Stomach smooth muscle (tissue), 2 donors: ENCODE measurements around the gene TBX10.
"Not testable (repeated sequence)": the region's sequence is repeated elsewhere in the genome, so short reads cannot be mapped to it uniquely, and the experiment has no call there.

ENCODE experiments used
- H3K27ac ChIP-seq: one replicate; pipeline ENCODE4 v1.7.0; 2013; ENCODE audit warnings: mild to moderate bottlenecking, low read length, inconsistent platforms
- H3K27me3 ChIP-seq, 2 donors: one replicate each; pipeline ENCODE4 v1.7.0; 2013; ENCODE audit warnings: low read length in 2 of 2; ENCODE audit not compliant: insufficient read depth in 2 of 2, control insufficient read depth in 1 of 2
- H3K36me3 ChIP-seq, 2 donors: one replicate each; pipeline ENCODE4 v1.7.0; 2013; ENCODE audit warnings: low read length in 2 of 2; ENCODE audit not compliant: control insufficient read depth in 2 of 2, insufficient read depth in 2 of 2
- H3K4me1 ChIP-seq: one replicate; pipeline ENCODE4 v1.7.0; 2013; ENCODE audit warnings: low read length; ENCODE audit not compliant: control insufficient read depth, insufficient read depth
- H3K4me3 ChIP-seq, 2 donors: one replicate each; pipeline ENCODE4 v1.7.0; 2013; ENCODE audit warnings: low read length in 2 of 2
- H3K9ac ChIP-seq, 2 donors: one replicate each; pipeline ENCODE4 v1.7.0; 2013; ENCODE audit warnings: low read length in 2 of 2, mild to moderate bottlenecking in 1 of 2
- H3K9me3 ChIP-seq, 2 donors: one replicate each; pipeline ENCODE4 v1.7.0; 2013; ENCODE audit warnings: low read length in 2 of 2; ENCODE audit not compliant: control insufficient read depth in 2 of 2
- donor health status: healthy.
- donor health status: Pancreatic carcinoma.

Gene TBX10

DNA sequence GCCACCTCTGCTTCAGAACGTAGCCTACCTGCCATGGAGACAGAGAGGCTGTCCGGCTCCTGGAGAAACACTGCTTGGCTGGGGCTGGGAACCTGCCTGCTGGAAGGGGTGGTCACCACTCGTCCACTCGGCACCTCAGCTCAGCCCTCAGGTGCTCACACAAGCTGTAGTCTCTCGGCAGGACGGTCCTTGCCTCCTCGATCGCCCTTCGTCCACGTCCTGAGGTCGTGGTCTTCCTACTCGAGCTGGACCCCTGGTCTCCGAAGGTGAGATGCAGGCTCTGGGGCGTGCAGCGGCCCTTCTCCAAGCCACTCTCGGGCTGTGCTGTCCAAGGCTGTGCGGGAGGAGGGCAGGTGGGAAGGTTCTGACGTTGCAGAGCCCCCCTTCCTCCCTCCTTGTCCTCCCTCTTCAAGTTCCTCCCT lies at the start of gene TBX10:
TBX10 (minus strand) TSS at position 326 of the 422 bp plus-strand sequence; CDS start at position 35, 291 bp downstream.
- Histone ChIP-seq H3K9me3 (no peaks in the 10 kb centered on the region), H3K36me3 (no peaks in the 10 kb centered on the region), H3K4me3 (no peak within 1 kb of the TSS), H3K27me3 (peaks cover 4 to 9% of the 10 kb centered on the region in 2 donors), H3K9ac (no peak within 1 kb of the TSS), H3K27ac (no peak within 1 kb of the TSS), H3K4me1 (no peaks in the 10 kb centered on the region)

DNA sequence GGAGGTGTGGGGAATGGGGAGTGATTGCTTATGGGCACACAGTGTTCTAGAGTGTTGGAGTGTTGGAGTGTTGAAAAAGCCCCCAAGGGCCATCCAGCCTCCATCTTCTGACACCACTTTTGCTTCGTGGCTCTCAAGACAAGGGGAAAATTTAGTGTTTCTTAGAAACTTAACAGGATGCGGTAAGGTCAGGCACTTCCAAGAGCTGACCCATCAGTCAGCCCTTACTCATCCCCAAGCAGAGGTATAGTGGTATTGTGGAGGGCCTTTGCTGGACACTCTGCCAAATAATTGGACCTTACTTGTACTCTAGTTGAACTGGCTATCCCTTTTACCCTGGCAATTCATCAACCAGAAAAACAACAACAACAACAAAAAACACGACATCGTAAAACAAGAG lies 49.6 kb upstream of the TBX10 start:
- Histone ChIP-seq H3K4me3 (no peak overlapping the region), H3K27me3 (peaks cover 0 to 2% of the 10 kb centered on the region in 2 donors), H3K36me3 (no peaks in the 10 kb centered on the region), H3K4me1 (no peaks in the 10 kb centered on the region), H3K27ac (no peak overlapping the region), H3K9ac (no peak overlapping the region), H3K9me3 (no peaks in the 10 kb centered on the region)

DNA sequence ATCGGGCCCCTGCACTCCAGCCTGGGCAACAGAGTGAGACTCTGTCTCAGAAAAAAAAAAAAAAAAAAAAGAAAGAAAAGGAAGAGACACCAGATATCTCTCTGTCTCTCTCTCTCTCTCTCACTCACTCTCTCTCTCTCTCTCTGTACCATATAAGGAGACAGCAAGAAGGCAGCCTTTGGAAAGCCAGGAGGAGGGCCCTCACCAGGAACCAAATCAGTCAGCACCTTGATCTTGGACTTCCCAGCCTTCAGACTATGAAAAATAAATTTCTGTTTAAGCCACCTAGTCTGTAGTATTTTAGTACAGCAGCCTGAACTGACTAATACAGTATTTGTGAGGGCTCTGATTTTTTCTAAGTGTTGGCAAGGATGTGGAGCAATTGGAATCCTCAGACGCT lies 48.4 kb upstream of the TBX10 start:
- Histone ChIP-seq H3K4me1 (no peaks in the 10 kb centered on the region), H3K36me3 (no peaks in the 10 kb centered on the region), H3K4me3 (no peak overlapping the region), H3K27ac (no peak overlapping the region), H3K9me3 (no peaks in the 10 kb centered on the region), H3K9ac (no peak overlapping the region), H3K27me3 (peaks cover 0 to 2% of the 10 kb centered on the region in 2 donors)

DNA sequence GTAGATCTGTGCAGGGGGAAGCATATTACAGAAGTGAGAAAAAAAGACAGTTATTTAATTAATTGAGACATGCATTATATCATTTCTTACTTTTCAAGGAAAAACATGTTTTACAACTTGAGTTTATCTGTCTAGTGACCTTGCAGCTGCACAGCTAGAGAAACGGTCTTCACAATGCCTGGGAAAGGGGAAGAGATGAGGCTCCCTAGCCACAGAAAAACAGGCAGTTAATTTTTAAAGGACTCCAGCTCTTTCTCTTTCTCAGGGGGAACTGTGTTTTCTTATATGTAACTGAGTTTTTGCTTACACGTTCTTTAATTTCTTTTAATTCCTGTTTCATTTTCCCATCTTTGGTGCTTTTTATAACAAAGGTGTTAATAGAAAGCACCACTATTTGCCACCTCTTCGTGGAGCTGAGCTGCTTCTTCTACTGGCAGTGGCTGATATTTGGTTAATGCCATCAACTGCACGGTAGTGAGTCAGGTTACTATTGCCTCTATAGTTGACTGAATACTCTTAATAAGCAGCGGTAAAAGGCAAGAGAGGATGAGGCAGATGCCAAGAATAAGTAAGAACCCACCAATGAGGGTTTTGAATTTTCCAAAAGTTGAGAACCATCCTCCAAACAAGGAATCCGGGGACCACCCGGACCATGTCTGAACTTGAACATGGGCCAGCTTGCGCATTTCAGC lies 46.2 kb upstream of the TBX10 start:
- H3K9ac ChIP-seq, H3K9me3 ChIP-seq, H3K4me1 ChIP-seq, H3K36me3 ChIP-seq, H3K27me3 ChIP-seq, H3K27ac ChIP-seq, H3K4me3 ChIP-seq: not testable (repeated sequence)

DNA sequence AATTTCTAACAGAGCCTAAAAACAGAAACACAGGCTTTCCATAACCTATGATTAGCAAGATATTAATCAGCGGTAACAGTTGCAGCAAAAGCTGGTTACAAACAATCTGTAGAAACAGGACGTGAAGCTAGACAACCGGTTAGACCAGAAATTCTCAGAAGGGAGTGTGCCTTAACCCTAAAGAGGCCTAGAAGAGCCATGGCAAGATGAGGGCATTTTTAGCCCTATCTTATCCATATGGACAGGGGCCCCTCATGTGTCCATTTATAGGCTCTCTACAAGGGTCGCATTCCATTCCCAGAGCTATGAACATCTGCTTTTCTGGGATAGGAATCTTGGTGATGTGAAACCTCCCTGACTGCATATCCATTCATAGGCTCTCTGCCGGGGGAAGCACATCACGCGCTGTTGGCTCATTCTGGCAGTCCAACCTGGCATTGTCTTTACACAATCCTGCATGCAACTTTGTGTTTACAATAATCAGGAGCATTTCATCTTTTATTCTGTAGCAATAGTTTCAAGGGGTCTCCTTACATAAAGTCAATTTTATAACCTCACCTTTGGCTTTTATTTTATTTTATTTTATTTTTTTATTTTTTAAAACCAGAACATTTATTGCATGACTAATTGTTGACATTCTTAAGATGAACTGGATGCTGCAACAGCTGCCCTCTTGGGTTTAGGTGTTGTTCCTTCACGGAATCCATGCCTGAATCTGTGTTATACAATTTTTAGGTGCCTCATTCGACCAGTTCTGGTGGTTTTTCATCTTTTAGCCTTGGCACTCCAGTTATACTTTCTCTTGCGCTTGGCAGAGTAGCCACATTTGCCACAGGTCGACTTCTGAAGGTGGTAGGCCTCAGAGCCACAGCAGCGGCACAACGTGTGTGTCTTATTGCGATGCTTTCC lies 42.8 kb upstream of the TBX10 start:
- H3K4me3 ChIP-seq, H3K36me3 ChIP-seq, H3K27me3 ChIP-seq, H3K4me1 ChIP-seq, H3K9ac ChIP-seq, H3K9me3 ChIP-seq, H3K27ac ChIP-seq: not testable (repeated sequence)

DNA sequence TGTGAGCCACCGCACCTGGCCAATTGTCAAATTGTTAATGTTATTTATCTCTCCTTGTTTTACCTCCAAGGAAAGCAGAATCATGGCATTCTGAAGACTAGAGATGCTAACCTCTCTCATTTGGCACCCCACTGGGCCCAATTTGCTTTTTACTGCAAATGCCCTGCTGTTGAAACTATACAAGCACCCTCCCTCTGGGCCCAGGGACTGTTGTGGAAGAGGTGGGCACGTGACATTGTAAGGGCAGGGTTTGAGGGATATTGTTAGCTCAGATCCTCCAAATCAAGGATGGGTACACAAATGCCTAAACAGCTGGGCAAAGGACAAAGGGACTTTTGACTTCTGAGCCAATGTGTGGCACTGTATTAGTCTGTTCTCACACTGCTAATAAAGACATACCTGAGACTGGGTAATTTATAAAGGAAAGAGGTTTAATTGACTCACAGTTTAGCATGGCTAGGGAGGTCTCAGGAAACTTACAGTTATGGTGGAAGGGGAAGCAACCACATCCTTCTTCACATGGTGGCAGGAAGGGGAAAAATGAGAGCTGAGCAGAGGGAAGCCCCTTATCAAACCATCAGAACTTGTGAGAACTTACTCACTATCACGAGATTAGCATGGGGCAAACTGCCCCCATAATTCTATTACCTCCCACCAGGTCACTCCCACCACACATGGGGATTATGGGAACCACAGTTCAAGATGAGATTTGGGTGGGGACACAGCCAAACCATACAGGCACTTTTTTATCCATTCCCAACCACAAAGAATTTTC lies 41.3 kb upstream of the TBX10 start:
- no peaks in the 10 kb centered on the region for H3K4me1 ChIP-seq
- no peak overlapping the region for H3K9ac ChIP-seq
- H3K4me3 ChIP-seq = no peak overlapping the region
- H3K9me3 ChIP-seq = no peaks in the 10 kb centered on the region
- H3K27ac ChIP-seq = no peak overlapping the region
- no peaks in the 10 kb centered on the region for H3K36me3 ChIP-seq
- no peaks in the 10 kb centered on the region for H3K27me3 ChIP-seq

DNA sequence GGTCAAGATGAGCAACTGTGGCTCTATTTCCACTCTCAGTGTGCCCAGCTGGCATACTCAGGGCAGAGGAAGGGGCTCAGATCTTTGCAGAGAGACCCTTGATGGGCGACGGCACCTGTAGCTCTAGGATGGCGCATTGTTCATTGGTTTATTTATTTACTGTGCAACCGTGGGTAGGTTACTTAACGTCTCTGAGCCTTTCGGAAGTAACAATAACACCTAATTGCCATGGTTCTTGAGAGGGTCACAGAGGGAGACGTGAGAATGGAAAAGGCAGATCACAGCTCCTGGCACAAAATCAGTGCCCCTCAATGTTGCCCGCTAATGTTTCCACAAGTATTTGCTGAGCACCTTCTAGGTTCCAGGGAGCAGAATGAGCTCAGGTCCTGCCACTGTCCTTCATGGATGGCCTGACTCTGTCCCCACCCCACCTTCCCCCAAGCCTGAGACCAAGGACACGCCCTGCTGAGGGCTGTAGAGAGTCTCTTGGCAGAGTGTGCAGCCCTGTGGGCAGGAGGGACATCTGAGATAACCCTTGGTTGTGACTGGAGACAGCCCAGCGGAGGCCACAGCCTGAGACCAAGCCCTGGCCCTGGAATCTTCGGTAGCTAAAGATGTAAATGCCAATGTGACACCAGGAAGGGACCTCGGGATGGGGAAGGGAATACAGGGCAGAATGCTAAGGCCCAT lies 35.6 kb upstream of the TBX10 start:
- Histone ChIP-seq H3K4me3 (no peak overlapping the region), H3K27ac (no peak overlapping the region), H3K9me3 (peaks cover 0 to 5% of the 10 kb centered on the region in 2 donors), H3K4me1 (no peaks in the 10 kb centered on the region), H3K27me3 (peaks cover 12 to 24% of the 10 kb centered on the region in 2 donors), H3K36me3 (no peaks in the 10 kb centered on the region), H3K9ac (no peak overlapping the region)

DNA sequence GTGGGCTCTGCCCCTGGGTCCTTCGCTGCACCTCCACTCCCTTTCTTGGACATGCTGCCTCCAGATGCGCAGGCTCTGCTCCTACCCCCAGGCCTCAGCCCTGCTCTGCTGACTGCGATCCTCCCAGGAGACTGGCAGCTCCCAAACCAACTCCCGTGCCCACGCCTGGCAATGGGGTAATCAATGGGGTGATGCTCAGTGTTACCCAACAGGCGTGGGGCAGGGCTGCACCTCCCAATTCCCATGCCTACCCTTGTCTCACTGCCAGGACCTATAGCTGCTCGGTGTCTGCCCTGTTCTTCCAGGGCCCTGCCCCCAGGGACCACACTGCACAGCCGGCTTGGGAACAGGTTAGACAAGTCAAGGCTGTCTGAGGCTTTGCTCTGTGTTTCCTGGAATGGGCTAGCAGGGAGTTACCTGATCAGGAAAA lies 34.9 kb upstream of the TBX10 start, which contains the start of gene ALDH3B2:
ALDH3B2 (minus strand) TSS at position 182 of the 430 bp plus-strand sequence. CDS start 7,688 bp downstream, outside the sequence.
- Histone ChIP-seq H3K4me1 (no peaks in the 10 kb centered on the region), H3K4me3 (no peak within 1 kb of the TSS), H3K9me3 (peaks cover 0 to 5% of the 10 kb centered on the region in 2 donors), H3K36me3 (no peaks in the 10 kb centered on the region), H3K27me3 (peaks cover 12 to 24% of the 10 kb centered on the region in 2 donors), H3K9ac (no peak within 1 kb of the TSS), H3K27ac (no peak within 1 kb of the TSS)

DNA sequence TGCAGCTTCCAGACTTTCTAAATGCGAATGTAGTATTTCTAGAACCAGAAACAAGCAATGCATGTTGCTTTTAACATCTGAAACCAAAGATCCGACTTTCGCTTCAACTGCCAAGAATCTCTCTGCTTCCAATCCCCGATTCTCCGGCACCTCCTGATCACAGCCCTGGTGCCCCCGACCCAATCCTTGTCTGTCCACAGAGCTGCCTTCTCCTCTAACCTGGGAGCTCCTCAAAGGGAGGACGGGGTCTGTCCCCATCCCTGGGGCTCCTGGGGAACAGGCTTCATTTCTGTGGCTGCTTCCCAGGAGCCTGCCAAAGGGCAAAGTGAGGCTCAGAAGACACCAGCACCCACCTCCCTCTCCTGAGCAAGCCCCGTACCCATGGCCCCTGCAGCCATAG lies 34.3 kb upstream of the TBX10 start:
- H3K4me3 ChIP-seq = no peak overlapping the region
- no peaks in the 10 kb centered on the region for H3K4me1 ChIP-seq
- H3K36me3 ChIP-seq = no peaks in the 10 kb centered on the region
- H3K27me3 ChIP-seq = peaks cover 12 to 24% of the 10 kb centered on the region in 2 donors
- no peak overlapping the region for H3K27ac ChIP-seq
- H3K9me3 ChIP-seq = peaks cover 0 to 5% of the 10 kb centered on the region in 2 donors
- no peak overlapping the region for H3K9ac ChIP-seq

DNA sequence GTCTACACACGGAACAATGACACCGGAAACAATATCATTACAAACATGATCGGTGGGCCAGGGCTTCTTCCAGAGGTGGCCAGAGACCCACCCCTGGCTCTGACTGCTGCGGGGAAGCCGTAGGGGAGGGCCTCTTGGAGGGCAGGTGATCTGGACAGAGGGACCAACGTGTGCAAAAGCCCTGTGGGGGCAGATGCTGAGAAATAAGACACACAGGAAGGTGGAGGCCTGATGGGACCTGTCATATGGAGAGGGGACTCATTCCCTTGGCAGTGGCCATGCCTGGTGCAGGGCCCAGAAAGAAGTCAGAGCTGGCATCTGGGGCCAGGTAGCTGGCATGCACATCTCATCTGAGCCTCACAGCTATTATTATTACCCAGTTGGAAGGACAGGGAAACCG lies 33.8 kb upstream of the TBX10 start:
- H3K4me3 ChIP-seq = no peak overlapping the region
- peaks cover 12 to 24% of the 10 kb centered on the region in 2 donors for H3K27me3 ChIP-seq
- H3K9ac ChIP-seq = no peak overlapping the region
- peaks cover 0 to 5% of the 10 kb centered on the region in 2 donors for H3K9me3 ChIP-seq
- H3K27ac ChIP-seq = no peak overlapping the region
- no peaks in the 10 kb centered on the region for H3K36me3 ChIP-seq
- no peaks in the 10 kb centered on the region for H3K4me1 ChIP-seq
